Endothelial cell of umbilical vein (primary cell): Measurements from ENCODE around the gene SRRD. TPM values are rescaled to one million over a fixed set of nuclear protein-coding genes. Genes with fewer than 3 reads are reported as not detected.

Source experiments
- BruUV-seq: library from RNA; stranded (reverse); fragments of 400-500 nt; replicated peaks from 2 replicates; lab custom pipeline; 2021; lab: Mats Ljungman, UMichigan
- CTCF ChIA-PET: fragments of 300-600, 350-600 bp; sonication (Branson Sonifier 250); formaldehyde crosslinking; loops from one replicate; lab custom pipeline; 2021; ENCODE audit warnings: antibody characterized with exemption, inconsistent platforms; lab: Charles Lee
- POLR2A ChIA-PET: fragments of 300-600, 350-600 bp; sonication (Branson Sonifier 250); formaldehyde crosslinking; loops from one replicate; lab custom pipeline; 2021; ENCODE audit warnings: antibody characterized with exemption, inconsistent platforms; lab: Charles Lee
- DNase-seq: peaks from one replicate; pipeline ENCODE4 v3.0.0-alpha.2; 2011; ENCODE audit warnings: low read depth, low spot score
- FAIRE-seq: peaks from 2 replicates; lab custom pipeline; 2011; peaks lifted over from hg19 to GRCh38; lab: Jason Lieb, UNC
- H2AFZ ChIP-seq: 2 replicates; pipeline ENCODE4 v1.6.0; 2012; ENCODE audit warnings: low read depth, low read length, control low read depth, inconsistent platforms
- H3K27ac ChIP-seq: 2 replicates; pipeline ENCODE4 v1.5.1; 2011; ENCODE audit warnings: low read depth, mild to moderate bottlenecking, control low read depth, low read length, moderate library complexity; ENCODE audit not compliant: insufficient read depth
- H3K27me3 ChIP-seq, 2 experiments: 2 replicates each; pipeline versions ENCODE4 v1.6.0 to v1.6.1; 2011; ENCODE audit warnings: low read length in 2 of 2, mixed read lengths in 1 of 2; ENCODE audit not compliant: control insufficient read depth in 2 of 2, insufficient read depth in 2 of 2
- H3K36me3 ChIP-seq, 2 experiments: 2 replicates in 1 of 2; 3 replicates in 1 of 2; pipeline ENCODE4 v1.5.1; 2011; ENCODE audit warnings: low read length in 2 of 2, mild to moderate bottlenecking in 1 of 2, moderate library complexity in 1 of 2; ENCODE audit not compliant: control insufficient read depth in 2 of 2, insufficient read depth in 2 of 2; ENCODE audit errors: extremely low read depth in 1 of 2
- H3K4me1 ChIP-seq: 3 replicates; pipeline ENCODE4 v1.5.1; 2011; ENCODE audit warnings: mild to moderate bottlenecking, low read length; ENCODE audit not compliant: control insufficient read depth, insufficient read depth; ENCODE audit errors: extremely low read depth
- H3K4me2 ChIP-seq: 2 replicates; pipeline ENCODE4 v1.6.1; 2011; ENCODE audit warnings: low read length, control low read depth, mixed read lengths; ENCODE audit not compliant: insufficient read depth
- H3K4me3 ChIP-seq, 3 experiments: fragments of 200-600 bp in 1 of 3; sonication (generic), shearing (Covaris generic) in 1 of 3; replicated peaks in 1 of 3; 2 replicates each; pipeline ENCODE4 v1.5.1; 2011 to 2016; ENCODE audit warnings: control low read depth in 3 of 3, low read length in 3 of 3, mild to moderate bottlenecking in 2 of 3, inconsistent platforms in 1 of 3, low read depth in 1 of 3, moderate library complexity in 1 of 3; ENCODE audit not compliant: insufficient read depth in 1 of 3
- H3K79me2 ChIP-seq: 2 replicates; pipeline ENCODE4 v1.6.0; 2012; ENCODE audit warnings: low read length, inconsistent platforms; ENCODE audit not compliant: control insufficient read depth, insufficient read depth
- H3K9ac ChIP-seq: replicated peaks from 2 replicates; pipeline ENCODE3; 2011; ENCODE audit warnings: low read length, control low read depth; ENCODE audit not compliant: insufficient read depth; ENCODE audit errors: extremely low read depth
- H3K9me1 ChIP-seq: replicated peaks from 3 replicates; pipeline ENCODE4 v1.6.0; 2011; ENCODE audit warnings: mild to moderate bottlenecking, low read length; ENCODE audit not compliant: control insufficient read depth, insufficient read depth; ENCODE audit errors: extremely low read depth
- H3K9me3 ChIP-seq: replicated peaks from 2 replicates; pipeline ENCODE4 v1.5.1; 2012; ENCODE audit warnings: low read length, inconsistent platforms; ENCODE audit not compliant: control insufficient read depth, insufficient read depth
- H4K20me1 ChIP-seq: replicated peaks from 2 replicates; pipeline ENCODE3; 2011; ENCODE audit warnings: mild to moderate bottlenecking, low read length; ENCODE audit not compliant: control insufficient read depth, insufficient read depth; ENCODE audit errors: extremely low read depth
- CTCF ChIP-seq, 2 donors: IDR thresholded peaks; 1 replicate in 1 of 2; 2 replicates in 1 of 2; pipeline ENCODE4 v1.5.1; 2011; ENCODE audit warnings: low read length in 2 of 2, mild to moderate bottlenecking in 2 of 2, moderate library complexity in 2 of 2, control low read depth in 1 of 2, inconsistent platforms in 1 of 2, low read depth in 1 of 2; ENCODE audit not compliant: insufficient read depth in 1 of 2; ENCODE audit errors: extremely low read depth in 1 of 2
- EZH2 ChIP-seq: IDR thresholded peaks from 2 replicates; pipeline ENCODE4 v1.6.1; 2012; ENCODE audit warnings: borderline replicate concordance, low read depth, mild to moderate bottlenecking, moderate library complexity, low read length, inconsistent platforms; ENCODE audit not compliant: severe bottlenecking
- FOS ChIP-seq: IDR thresholded peaks from 2 replicates; pipeline ENCODE4 v1.6.1; 2011; ENCODE audit warnings: mild to moderate bottlenecking, low read length, moderate library complexity, borderline replicate concordance; ENCODE audit not compliant: insufficient read depth
- JUN ChIP-seq: IDR thresholded peaks from 2 replicates; pipeline ENCODE4 v1.6.1; 2011; ENCODE audit warnings: borderline replicate concordance, low read depth; ENCODE audit not compliant: insufficient read length, insufficient read depth
- POLR2A ChIP-seq: IDR thresholded peaks from 2 replicates; pipeline ENCODE4 v1.6.1; 2012; ENCODE audit warnings: low read depth, mild to moderate bottlenecking, control low read depth, low read length
- POLR2AphosphoS5 ChIP-seq: IDR thresholded peaks from 2 replicates; pipeline ENCODE4 v1.6.1; 2012; ENCODE audit warnings: low read depth, mild to moderate bottlenecking, control low read depth, low read length, moderate library complexity; ENCODE audit not compliant: insufficient read depth
- dilution Hi-C: fragments of 300-500 bp; cut with MboI; formaldehyde crosslinking; loops from one replicate; pipeline ENCODE4 v1.15.0; 2019; ENCODE audit warnings: low sequenced_read_pairs; ENCODE audit not compliant: extremely low pct_ligation_motif_present
- intact Hi-C: fragments of 100-400 bp; cut with micrococcal nuclease; formaldehyde crosslinking; loops from one replicate; pipeline ENCODE4 v1.10.0; 2022
- polyA plus RNA-seq, 4 experiments: library from polyadenylated mRNA; depleted of rRNA in 3 of 4; stranded (reverse) in 3 of 4; unstranded in 1 of 4; fragments of >200 nt; gene quantifications; 2 replicates each; pipeline versions ENCODE4 v1.2.1 to v1.2.3, GENCODE V29; 2011 to 2012; ENCODE audit warnings: missing spikeins in 1 of 4
- total RNA-seq: library from RNA; stranded (reverse); gene quantifications from 2 replicates; pipeline ENCODE4 v1.2.3, GENCODE V29; 2021
- TF ChIP-seq, protein P1 (sequence below): IDR thresholded peaks from 2 replicates; pipeline ENCODE4 v1.6.1; 2011; ENCODE audit not compliant: insufficient read depth, insufficient read length

Gene SRRD
- total and polyA plus RNA-seq, 2 donors (not counting 3 experiments of a cell fraction or from before 2014, with no cell fraction given) = 23.4 to 24.2 TPM

DNA sequence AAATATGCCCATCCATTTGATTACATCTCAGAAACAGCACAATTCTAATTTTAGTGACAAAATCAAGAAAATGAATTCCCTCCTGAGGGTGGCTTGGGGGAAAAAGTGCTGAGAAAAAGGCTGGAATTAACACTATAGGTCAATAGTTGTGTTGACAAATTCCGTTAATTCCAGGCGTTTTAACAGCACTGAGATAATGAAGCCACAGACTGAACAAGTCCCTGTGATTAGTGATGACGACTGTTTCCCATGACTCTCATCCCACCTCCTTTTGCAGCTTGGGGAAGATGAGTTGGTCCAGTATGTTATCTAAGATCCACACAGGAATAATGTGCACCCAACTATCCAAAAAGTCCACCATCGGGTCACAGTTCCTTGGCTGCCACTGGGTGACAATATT, 12.8 kb downstream of the SRRD start:
- no peak for DNase-seq
- no peaks in the 10 kb centered on the region for H4K20me1 ChIP-seq
- H3K4me3 ChIP-seq = no peak overlapping the region
- peaks cover 9% of the 10 kb centered on the region for H3K79me2 ChIP-seq
- H3K36me3 ChIP-seq = peaks cover 35 to 51% of the 10 kb centered on the region in 2 experiments
- CTCF ChIA-PET = no interaction called here
- BruUV-seq = no TSS peak
- no peak overlapping the region for H2AFZ ChIP-seq
- H3K9ac ChIP-seq = no peak overlapping the region
- H3K4me1 ChIP-seq = peaks cover 18% of the 10 kb centered on the region
- intact Hi-C loops (no loop called here), dilution Hi-C loops (no loop called here)
- no peaks in the 10 kb centered on the region for H3K9me1 ChIP-seq
- H3K27ac ChIP-seq = no peak overlapping the region
- POLR2A ChIA-PET = no interaction called here
- no peak for FAIRE-seq
- no peak overlapping the region for H3K4me2 ChIP-seq
- TF ChIP-seq, protein P1, sequence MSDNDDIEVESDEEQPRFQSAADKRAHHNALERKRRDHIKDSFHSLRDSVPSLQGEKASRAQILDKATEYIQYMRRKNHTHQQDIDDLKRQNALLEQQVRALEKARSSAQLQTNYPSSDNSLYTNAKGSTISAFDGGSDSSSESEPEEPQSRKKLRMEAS = no peak
- TF ChIP-seq EZH2 = no peak
- no peak for TF ChIP-seq FOS
- no peak for TF ChIP-seq CTCF (IDR thresholded peaks at IDR 0.05; ENCODE audit: extremely low read depth in 1 of 2, insufficient read depth in 1 of 2, low read depth in 1 of 2, low read length in 2 of 2)
- no peak for TF ChIP-seq POLR2A
- no peak for TF ChIP-seq JUN
- TF ChIP-seq POLR2AphosphoS5 = no peak
- H3K9me3 ChIP-seq = no peaks in the 10 kb centered on the region
- H3K27me3 ChIP-seq = no peaks in the 10 kb centered on the region
